Measurements from ENCODE around the gene SETX.

The SETX gene

GRCh38 chr9:132230605-132231004 is 124.2 kb downstream of the SETX start:
- no peak for TF ChIP-seq SUZ12 (IDR thresholded peaks at IDR 0.05)
- no peak for TF ChIP-seq ELF4 (IDR thresholded peaks at IDR 0.05)
- TF ChIP-seq BHLHE40 (IDR thresholded peaks at IDR 0.05; ENCODE audit: borderline replicate concordance) = no peak
- TF ChIP-seq CTBP1 (IDR thresholded peaks at IDR 0.05; ENCODE audit: borderline replicate concordance) = no peak
- no peak for TF ChIP-seq TARDBP (IDR thresholded peaks at IDR 0.05)
- no peak for TF ChIP-seq LEF1 (IDR thresholded peaks at IDR 0.05; ENCODE audit: borderline replicate concordance)
- no peak for TF ChIP-seq ARNT (IDR thresholded peaks at IDR 0.05)
- no peak for TF ChIP-seq HDGF (IDR thresholded peaks at IDR 0.05; ENCODE audit: borderline replicate concordance)
- TF ChIP-seq SP1 (IDR thresholded peaks at IDR 0.05) = no peak
- TF ChIP-seq, protein P1, sequence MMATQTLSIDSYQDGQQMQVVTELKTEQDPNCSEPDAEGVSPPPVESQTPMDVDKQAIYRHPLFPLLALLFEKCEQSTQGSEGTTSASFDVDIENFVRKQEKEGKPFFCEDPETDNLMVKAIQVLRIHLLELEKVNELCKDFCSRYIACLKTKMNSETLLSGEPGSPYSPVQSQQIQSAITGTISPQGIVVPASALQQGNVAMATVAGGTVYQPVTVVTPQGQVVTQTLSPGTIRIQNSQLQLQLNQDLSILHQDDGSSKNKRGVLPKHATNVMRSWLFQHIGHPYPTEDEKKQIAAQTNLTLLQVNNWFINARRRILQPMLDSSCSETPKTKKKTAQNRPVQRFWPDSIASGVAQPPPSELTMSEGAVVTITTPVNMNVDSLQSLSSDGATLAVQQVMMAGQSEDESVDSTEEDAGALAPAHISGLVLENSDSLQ (IDR thresholded peaks at IDR 0.05) = no peak
- TF ChIP-seq FOXK2 (IDR thresholded peaks at IDR 0.05) = no peak
- TF ChIP-seq FOXM1 (IDR thresholded peaks at IDR 0.05; ENCODE audit: borderline replicate concordance) = no peak
- TF ChIP-seq L3MBTL2 (conservative IDR thresholded peaks at IDR 0.05) = no peak
- TF ChIP-seq ZNF384 (IDR thresholded peaks at IDR 0.05) = no peak
- no peak for TF ChIP-seq FOXA1 (IDR thresholded peaks at IDR 0.05)
- ChIA-PET CTCF (no interaction called here), POLR2A (no interaction called here)
- DNase-seq (ENCODE audit: extremely low spot score) = no peak

DNA sequence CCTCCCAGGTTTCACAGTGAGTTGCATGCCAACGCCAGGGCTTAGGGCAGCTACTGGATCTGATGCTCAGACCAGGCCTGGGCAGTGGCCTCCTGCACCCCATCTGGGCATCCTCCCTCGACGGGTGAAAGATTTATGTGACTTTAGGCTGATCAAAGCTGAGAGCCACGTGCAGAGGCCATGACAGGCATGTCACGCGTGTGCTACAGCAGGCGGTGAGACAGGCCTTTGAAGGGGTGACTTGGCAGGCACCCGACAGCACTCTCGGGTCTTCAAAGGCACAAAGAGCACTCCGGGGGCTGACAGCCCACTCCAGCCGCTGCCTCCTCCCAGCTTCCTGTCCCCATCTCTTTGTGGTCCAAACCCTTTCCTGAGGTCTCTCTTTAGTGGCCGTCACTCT is 126.7 kb downstream of the SETX start:
- TF ChIP-seq BHLHE40 (IDR thresholded peaks at IDR 0.05; ENCODE audit: borderline replicate concordance) = no peak
- TF ChIP-seq HDGF (IDR thresholded peaks at IDR 0.05; ENCODE audit: borderline replicate concordance) = no peak
- no peak for TF ChIP-seq ZNF384 (IDR thresholded peaks at IDR 0.05)
- no peak for TF ChIP-seq L3MBTL2 (conservative IDR thresholded peaks at IDR 0.05)
- no peak for TF ChIP-seq FOXM1 (IDR thresholded peaks at IDR 0.05; ENCODE audit: borderline replicate concordance)
- TF ChIP-seq TARDBP (IDR thresholded peaks at IDR 0.05) = no peak
- TF ChIP-seq SP1 (IDR thresholded peaks at IDR 0.05) = no peak
- no peak for TF ChIP-seq NFRKB (IDR thresholded peaks at IDR 0.05)
- TF ChIP-seq, protein P1 (IDR thresholded peaks at IDR 0.05) = no peak
- TF ChIP-seq ARNT (IDR thresholded peaks at IDR 0.05) = no peak
- TF ChIP-seq FOXK2 (IDR thresholded peaks at IDR 0.05) = no peak
- no peak for TF ChIP-seq FOXA1 (IDR thresholded peaks at IDR 0.05)
- no peak for TF ChIP-seq CTBP1 (IDR thresholded peaks at IDR 0.05; ENCODE audit: borderline replicate concordance)
- no peak for TF ChIP-seq ELF4 (IDR thresholded peaks at IDR 0.05)
- ChIA-PET POLR2A (no interaction called here), CTCF (no interaction called here)
- no peak for DNase-seq (ENCODE audit: extremely low spot score)

DNA sequence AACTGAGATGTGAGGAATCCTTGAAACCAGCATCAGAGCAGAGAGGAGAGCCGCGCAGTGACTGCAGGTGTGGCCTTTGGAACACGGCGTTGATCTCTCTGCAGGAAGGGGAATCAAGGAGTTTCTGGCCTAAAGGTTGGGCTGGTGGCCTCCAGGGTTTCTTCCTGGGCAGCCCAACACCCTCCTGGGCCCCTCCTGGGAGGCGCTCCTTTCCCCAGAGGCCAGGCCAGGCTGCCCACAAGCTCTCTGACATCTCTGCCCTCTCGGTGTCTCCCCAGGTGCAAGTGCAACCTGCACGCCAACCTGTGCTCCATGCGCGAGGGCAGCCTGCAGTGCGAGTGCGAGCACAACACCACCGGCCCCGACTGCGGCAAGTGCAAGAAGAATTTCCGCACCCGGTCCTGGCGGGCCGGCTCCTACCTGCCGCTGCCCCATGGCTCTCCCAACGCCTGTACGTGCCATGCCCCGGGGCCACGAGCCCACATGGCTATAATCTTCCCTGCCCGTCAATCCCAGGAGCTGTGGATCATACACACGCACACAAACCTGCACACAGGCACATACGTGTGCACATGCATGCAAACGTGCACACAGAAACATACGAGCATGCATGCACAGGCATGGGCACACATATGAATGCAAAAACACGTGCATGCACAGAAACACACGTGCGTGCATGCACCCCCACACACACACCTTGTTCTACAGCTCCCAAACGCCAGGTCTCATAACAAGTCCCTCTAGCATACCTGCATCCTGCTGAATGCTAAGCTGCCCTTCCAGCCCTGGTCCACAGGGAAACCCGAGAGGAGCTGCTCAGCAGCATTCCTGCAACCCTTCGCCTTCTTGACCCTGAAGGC is 128.0 kb downstream of the SETX start:
- TF ChIP-seq, protein P1 (IDR thresholded peaks at IDR 0.05) = no peak
- no peak for TF ChIP-seq ELF4 (IDR thresholded peaks at IDR 0.05)
- TF ChIP-seq FOXM1 (IDR thresholded peaks at IDR 0.05; ENCODE audit: borderline replicate concordance) = no peak
- TF ChIP-seq FOXK2 (IDR thresholded peaks at IDR 0.05) = no peak
- TF ChIP-seq ARNT (IDR thresholded peaks at IDR 0.05) = no peak
- TF ChIP-seq SP1 (IDR thresholded peaks at IDR 0.05) = no peak
- TF ChIP-seq ZNF384 (IDR thresholded peaks at IDR 0.05) = no peak
- no peak for TF ChIP-seq HDGF (IDR thresholded peaks at IDR 0.05; ENCODE audit: borderline replicate concordance)
- TF ChIP-seq CTBP1 (IDR thresholded peaks at IDR 0.05; ENCODE audit: borderline replicate concordance) = no peak
- no peak for TF ChIP-seq FOXA1 (IDR thresholded peaks at IDR 0.05)
- TF ChIP-seq BHLHE40 (IDR thresholded peaks at IDR 0.05; ENCODE audit: borderline replicate concordance) = no peak
- no peak for TF ChIP-seq L3MBTL2 (conservative IDR thresholded peaks at IDR 0.05)
- no peak for TF ChIP-seq LEF1 (IDR thresholded peaks at IDR 0.05; ENCODE audit: borderline replicate concordance)
- no peak for TF ChIP-seq TARDBP (IDR thresholded peaks at IDR 0.05)
- TF ChIP-seq NFRKB (IDR thresholded peaks at IDR 0.05) = no peak
- ChIA-PET POLR2A (no interaction called here), CTCF (interaction anchor here (1.0 to 1.1 kb wide), 2 partner anchors 10 to 61 kb away, joined by 3 to 5 read pairs; no protein-coding TSS in a partner anchor)
- no peak for DNase-seq (ENCODE audit: extremely low spot score)

- CTCF ChIA-PET = interaction anchor here (0.7 kb wide), 1 partner anchor 12 kb away, joined by 3 read pairs; no protein-coding TSS in a partner anchor
Observed at GRCh38 chr9:132224645-132225044, 130.1 kb downstream of the SETX start.

GRCh38 chr9:132221941-132222340 is 132.8 kb downstream of the SETX start:
- no peak for DNase-seq (ENCODE audit: extremely low spot score)
- no peak for TF ChIP-seq FOXM1 (IDR thresholded peaks at IDR 0.05; ENCODE audit: borderline replicate concordance)
- no peak for TF ChIP-seq BHLHE40 (IDR thresholded peaks at IDR 0.05; ENCODE audit: borderline replicate concordance)
- TF ChIP-seq L3MBTL2 (conservative IDR thresholded peaks at IDR 0.05) = no peak
- no peak for TF ChIP-seq SP1 (IDR thresholded peaks at IDR 0.05)
- TF ChIP-seq ARNT (IDR thresholded peaks at IDR 0.05) = no peak
- TF ChIP-seq SUZ12 (IDR thresholded peaks at IDR 0.05) = no peak
- no peak for TF ChIP-seq NFRKB (IDR thresholded peaks at IDR 0.05)
- TF ChIP-seq ELF4 (IDR thresholded peaks at IDR 0.05) = no peak
- no peak for TF ChIP-seq TARDBP (IDR thresholded peaks at IDR 0.05)
- TF ChIP-seq LEF1 (IDR thresholded peaks at IDR 0.05; ENCODE audit: borderline replicate concordance) = no peak
- no peak for TF ChIP-seq HDGF (IDR thresholded peaks at IDR 0.05; ENCODE audit: borderline replicate concordance)
- TF ChIP-seq FOXK2 (IDR thresholded peaks at IDR 0.05) = no peak
- TF ChIP-seq, protein P1 (IDR thresholded peaks at IDR 0.05) = no peak
- POLR2A ChIA-PET = no interaction called here
- CTCF ChIA-PET = no interaction called here

More at GRCh38 chr9:132224645-132225044, 130.1 kb downstream of the SETX start:
- POLR2A ChIA-PET = no interaction called here
- TF ChIP-seq NFRKB (IDR thresholded peaks at IDR 0.05) (no peak), SUZ12 (IDR thresholded peaks at IDR 0.05) (no peak), ELF4 (IDR thresholded peaks at IDR 0.05) (no peak), ARNT (IDR thresholded peaks at IDR 0.05) (no peak), CTBP1 (IDR thresholded peaks at IDR 0.05; ENCODE audit: borderline replicate concordance) (no peak), BHLHE40 (IDR thresholded peaks at IDR 0.05; ENCODE audit: borderline replicate concordance) (no peak), FOXA1 (IDR thresholded peaks at IDR 0.05) (no peak), L3MBTL2 (conservative IDR thresholded peaks at IDR 0.05) (no peak)
- TF ChIP-seq, protein P1 (IDR thresholded peaks at IDR 0.05) = no peak
- DNase-seq (ENCODE audit: extremely low spot score) = no peak
